WTC11 (cell line): ENCODE results near the gene IL1RAP.

ENCODE experiments used
- ETV6 ChIP-seq: sonication (generic); formaldehyde crosslinking; IDR thresholded peaks from 2 replicates; pipeline ENCODE4 v1.8.1; 2022; ENCODE audit warnings: mild to moderate bottlenecking, missing genetic modification reagents
- JUN ChIP-seq: sonication (generic); formaldehyde crosslinking; IDR thresholded peaks from 2 replicates; pipeline ENCODE4 v1.8.0; 2023; ENCODE audit warnings: mild to moderate bottlenecking, missing genetic modification reagents
- KAT7 ChIP-seq: sonication (generic); formaldehyde crosslinking; IDR thresholded peaks from 2 replicates; pipeline ENCODE4 v1.8.1; 2023; ENCODE audit warnings: missing genetic modification reagents, mild to moderate bottlenecking, borderline replicate concordance
- MYBL2 ChIP-seq: sonication (generic); formaldehyde crosslinking; IDR thresholded peaks from 2 replicates; pipeline ENCODE4 v1.8.1; 2023; ENCODE audit warnings: mild to moderate bottlenecking, moderate library complexity, missing genetic modification reagents
- SMAD4 ChIP-seq: sonication (generic); formaldehyde crosslinking; IDR thresholded peaks from 2 replicates; pipeline ENCODE4 v1.8.0; 2022; ENCODE audit warnings: mild to moderate bottlenecking, missing genetic modification reagents
- TF ChIP-seq, protein P1 (sequence below): sonication (generic); formaldehyde crosslinking; IDR thresholded peaks from 2 replicates; pipeline ENCODE4 v1.8.1; 2023; ENCODE audit warnings: mild to moderate bottlenecking, missing genetic modification reagents, moderate library complexity
- TF ChIP-seq, protein P2 (sequence below): fragments of 200-600 bp; IDR thresholded peaks from 2 replicates; pipeline ENCODE4 v1.8.0; 2022; ENCODE audit warnings: antibody characterized with exemption
- TF ChIP-seq, protein P3 (sequence below): sonication (generic); formaldehyde crosslinking; IDR thresholded peaks from 2 replicates; pipeline ENCODE4 v1.8.1; 2022; ENCODE audit warnings: mild to moderate bottlenecking, moderate library complexity, missing genetic modification reagents

DNA sequence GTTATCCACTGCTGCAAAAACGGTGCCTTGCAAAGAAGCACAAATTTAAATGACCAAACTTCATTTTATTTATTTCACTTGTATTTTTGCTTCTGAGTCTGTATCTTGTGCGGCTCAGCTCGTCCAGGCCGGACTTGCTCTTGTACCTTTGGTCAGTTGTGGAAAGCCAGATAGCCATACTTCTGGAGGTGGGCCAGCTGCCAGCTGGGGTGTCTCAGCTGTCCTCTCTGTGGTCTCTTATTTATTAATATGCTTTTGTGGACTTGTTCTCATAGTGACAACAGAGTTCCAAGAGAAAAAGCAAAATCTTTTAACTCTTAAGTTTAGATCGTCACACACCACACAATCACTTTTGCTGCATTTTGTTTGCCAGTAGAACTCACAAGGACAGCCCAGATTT is 87.7 kb downstream of the IL1RAP start:
- TF ChIP-seq JUN (CRISPR knock-in tag) (no peak), KAT7 (CRISPR knock-in tag) (no peak), SMAD4 (CRISPR knock-in tag) (no peak), MYBL2 (CRISPR knock-in tag) (no peak), ETV6 (CRISPR knock-in tag) (no peak)
- TF ChIP-seq, protein P1, sequence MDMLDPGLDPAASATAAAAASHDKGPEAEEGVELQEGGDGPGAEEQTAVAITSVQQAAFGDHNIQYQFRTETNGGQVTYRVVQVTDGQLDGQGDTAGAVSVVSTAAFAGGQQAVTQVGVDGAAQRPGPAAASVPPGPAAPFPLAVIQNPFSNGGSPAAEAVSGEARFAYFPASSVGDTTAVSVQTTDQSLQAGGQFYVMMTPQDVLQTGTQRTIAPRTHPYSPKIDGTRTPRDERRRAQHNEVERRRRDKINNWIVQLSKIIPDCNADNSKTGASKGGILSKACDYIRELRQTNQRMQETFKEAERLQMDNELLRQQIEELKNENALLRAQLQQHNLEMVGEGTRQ (CRISPR knock-in tag), result no peak
- TF ChIP-seq, protein P2, sequence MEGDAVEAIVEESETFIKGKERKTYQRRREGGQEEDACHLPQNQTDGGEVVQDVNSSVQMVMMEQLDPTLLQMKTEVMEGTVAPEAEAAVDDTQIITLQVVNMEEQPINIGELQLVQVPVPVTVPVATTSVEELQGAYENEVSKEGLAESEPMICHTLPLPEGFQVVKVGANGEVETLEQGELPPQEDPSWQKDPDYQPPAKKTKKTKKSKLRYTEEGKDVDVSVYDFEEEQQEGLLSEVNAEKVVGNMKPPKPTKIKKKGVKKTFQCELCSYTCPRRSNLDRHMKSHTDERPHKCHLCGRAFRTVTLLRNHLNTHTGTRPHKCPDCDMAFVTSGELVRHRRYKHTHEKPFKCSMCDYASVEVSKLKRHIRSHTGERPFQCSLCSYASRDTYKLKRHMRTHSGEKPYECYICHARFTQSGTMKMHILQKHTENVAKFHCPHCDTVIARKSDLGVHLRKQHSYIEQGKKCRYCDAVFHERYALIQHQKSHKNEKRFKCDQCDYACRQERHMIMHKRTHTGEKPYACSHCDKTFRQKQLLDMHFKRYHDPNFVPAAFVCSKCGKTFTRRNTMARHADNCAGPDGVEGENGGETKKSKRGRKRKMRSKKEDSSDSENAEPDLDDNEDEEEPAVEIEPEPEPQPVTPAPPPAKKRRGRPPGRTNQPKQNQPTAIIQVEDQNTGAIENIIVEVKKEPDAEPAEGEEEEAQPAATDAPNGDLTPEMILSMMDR, result no peak
- TF ChIP-seq, protein P3, sequence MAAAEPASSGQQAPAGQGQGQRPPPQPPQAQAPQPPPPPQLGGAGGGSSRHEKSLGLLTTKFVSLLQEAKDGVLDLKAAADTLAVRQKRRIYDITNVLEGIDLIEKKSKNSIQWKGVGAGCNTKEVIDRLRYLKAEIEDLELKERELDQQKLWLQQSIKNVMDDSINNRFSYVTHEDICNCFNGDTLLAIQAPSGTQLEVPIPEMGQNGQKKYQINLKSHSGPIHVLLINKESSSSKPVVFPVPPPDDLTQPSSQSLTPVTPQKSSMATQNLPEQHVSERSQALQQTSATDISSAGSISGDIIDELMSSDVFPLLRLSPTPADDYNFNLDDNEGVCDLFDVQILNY (CRISPR knock-in tag), result no peak
